GM19099 (cell line): Measurements from ENCODE around the gene OSBPL7.

Source experiments
- POLR2A ChIP-seq: IDR thresholded peaks from 3 replicates; pipeline ENCODE4 v1.6.1; 2011; ENCODE audit warnings: low read depth; ENCODE audit not compliant: insufficient read length; ENCODE audit errors: extremely low read depth

Gene OSBPL7

GRCh38 chr17:47820033-47820789 is 1.4 kb downstream of the OSBPL7 start:
- no peak for TF ChIP-seq POLR2A

GRCh38 chr17:47819475-47819874 is 2.1 kb downstream of the OSBPL7 start:
- TF ChIP-seq POLR2A: no peak

- no peak for TF ChIP-seq POLR2A
Observed at GRCh38 chr17:47818002-47818695, 3.4 kb downstream of the OSBPL7 start.

GRCh38 chr17:47816947-47817346 is 4.6 kb downstream of the OSBPL7 start:
- TF ChIP-seq POLR2A: no peak

- TF ChIP-seq POLR2A: no peak
Observed at GRCh38 chr17:47816111-47816735, 5.4 kb downstream of the OSBPL7 start.

GRCh38 chr17:47815106-47815918 is 6.3 kb downstream of the OSBPL7 start:
- no peak for TF ChIP-seq POLR2A

- TF ChIP-seq POLR2A: no peak
Observed at GRCh38 chr17:47813512-47814031, 8.0 kb downstream of the OSBPL7 start.

- no peak for TF ChIP-seq POLR2A
Observed at GRCh38 chr17:47813077-47813476, 8.5 kb downstream of the OSBPL7 start.

- no peak for TF ChIP-seq POLR2A
Observed at GRCh38 chr17:47812146-47812920, 9.3 kb downstream of the OSBPL7 start.

- TF ChIP-seq POLR2A: no peak
Observed at GRCh38 chr17:47811709-47812108, 9.9 kb downstream of the OSBPL7 start.

- no peak for TF ChIP-seq POLR2A
Observed at GRCh38 chr17:47810901-47811635, 10.5 kb downstream of the OSBPL7 start.

- TF ChIP-seq POLR2A: no peak
Observed at GRCh38 chr17:47810200-47810821, 11.3 kb downstream of the OSBPL7 start.
